Measurements from ENCODE around the gene USP53. TPM values are rescaled to one million over a fixed set of nuclear protein-coding genes. Genes with fewer than 3 reads are reported as not detected.
A peak's percentile ranks its signal among the peaks of the same experiment; 100 is the strongest.

USP53 gene
- total and polyA plus RNA-seq, 2 of the 13 experiments (the other 11 are each of a cell fraction or from before 2014, with no cell fraction given): 5.3 to 8.1 TPM

GRCh38 chr4:119300101-119300978 is 87.8 kb downstream of the USP53 start (continued):
- TF ChIP-seq ZBTB40 (IDR thresholded peaks at IDR 0.05) (peak; percentile 68), ZBTB40 (CRISPR knock-in tag; IDR thresholded peaks at IDR 0.05) (peak; percentile 90), ZNF331 (CRISPR knock-in tag; IDR thresholded peaks at IDR 0.05) (peak; percentile 46), ZNF276 (CRISPR knock-in tag; IDR thresholded peaks at IDR 0.05; ENCODE audit: low read depth) (peak; percentile 88), ZNF292 (CRISPR knock-in tag; IDR thresholded peaks at IDR 0.05; ENCODE audit: borderline replicate concordance, low read depth) (peak; percentile 83; the same call in 1 of the 2 replicates), BRD4 (CRISPR knock-in tag; IDR thresholded peaks at IDR 0.05) (no peak), MTF1 (CRISPR knock-in tag; IDR thresholded peaks at IDR 0.05) (no peak), THAP7 (CRISPR knock-in tag; IDR thresholded peaks at IDR 0.05) (0 out of 2 replicates have a peak, but pooled peaks have one; percentile 58), PLRG1 (conservative IDR thresholded peaks at IDR 0.05) (no peak), MTA1 (CRISPR knock-in tag; IDR thresholded peaks at IDR 0.05; ENCODE audit: borderline replicate concordance) (peak; percentile 70; the same call in 1 of the 2 replicates), BATF2 (CRISPR knock-in tag; IDR thresholded peaks at IDR 0.05) (peak; percentile 89), MAFK (conservative IDR thresholded peaks at IDR 0.05 in 1 of 2, IDR thresholded peaks at IDR 0.05 in 1 of 2; ENCODE audit: low read length in 2 of 2) (no peak), NFKBIZ (CRISPR knock-in tag; IDR thresholded peaks at IDR 0.05) (no peak), ZNF263 (CRISPR knock-in tag; IDR thresholded peaks at IDR 0.05) (no peak; the same call in none of the 2 replicates)
